GM19239 (cell line): Measurements from ENCODE around the gene MTF2.

Experiments used
- DNase-seq: peaks from one replicate; pipeline ENCODE4 v3.0.0; 2011; ENCODE audit warnings: low spot score; ENCODE audit not compliant: insufficient read length
- FAIRE-seq: peaks from 2 replicates; lab custom pipeline; 2011; peaks lifted over from hg19 to GRCh38; lab: Jason Lieb, UNC

Gene MTF2

GRCh38 chr1:93179886-93180722 lies 101.0 kb downstream of the MTF2 start, which contains the start of gene TMED5:
Gene TMED5, minus strand, starts transcription at chr1:93180413. Its CDS starts 171 bp downstream, at chr1:93180242.
- FAIRE-seq: peak; percentile 98
- DNase-seq: peak; percentile 52

DNA sequence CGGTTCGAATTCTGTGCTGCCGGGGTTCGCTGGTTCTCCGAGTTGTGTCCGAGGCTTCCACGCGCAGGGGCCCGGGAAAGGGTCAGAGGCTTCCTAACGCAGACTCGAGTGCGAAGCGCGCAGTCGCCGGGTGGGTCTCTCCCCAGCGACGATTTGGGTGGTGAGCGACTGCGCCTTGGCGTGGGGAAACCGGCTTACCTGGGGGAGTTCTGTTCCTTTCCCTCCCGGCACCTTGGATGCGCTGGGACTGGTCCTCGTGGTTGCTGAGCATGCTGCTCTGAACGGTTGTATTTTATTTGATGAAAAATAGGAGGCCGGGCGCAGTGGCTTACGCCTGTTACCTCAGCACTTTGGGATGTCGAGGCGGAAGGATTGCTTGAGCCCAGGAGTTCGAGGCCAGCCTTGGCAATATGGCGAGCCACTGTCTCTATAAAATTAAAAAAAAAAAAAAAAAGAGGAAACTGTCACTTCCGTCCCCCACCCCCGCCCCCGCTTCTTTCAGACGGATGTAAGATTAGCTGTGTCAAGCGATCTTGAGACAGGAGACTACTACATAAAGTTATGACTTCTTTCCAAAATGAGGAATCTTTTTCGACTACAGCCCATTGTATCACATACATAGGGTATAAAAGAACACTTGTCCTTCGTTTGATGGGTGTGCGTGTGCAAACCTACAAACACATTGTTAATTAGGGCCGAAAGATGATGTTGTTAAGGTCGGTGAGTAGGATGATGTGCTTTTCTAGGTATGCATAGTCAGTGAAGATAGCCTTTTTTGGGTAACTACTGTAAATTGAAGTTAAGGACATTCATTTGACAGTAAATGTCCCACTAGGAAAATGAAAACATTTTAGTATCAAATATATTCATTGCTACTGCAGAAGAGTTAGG lies 101.9 kb downstream of the MTF2 start, which contains the start of gene CCDC18:
Gene CCDC18 (plus strand): TSS at position 2 of the 891 bp plus-strand sequence. CDS start 2,638 bp downstream, outside the sequence.
- DNase-seq (no peak), FAIRE-seq (no peak)

- FAIRE-seq (no peak), DNase-seq (no peak)
These were observed 107.6 kb downstream of the MTF2 start for GRCh38 chr1:93186667-93187066.
